ENCODE measurements around the gene YJEFN3. TPM values are rescaled to one million over a fixed set of nuclear protein-coding genes. Genes with fewer than 3 reads are reported as not detected.

Gene YJEFN3
- total and polyA plus RNA-seq, 2 of the 8 experiments (the other 6 are each of a cell fraction or from before 2014, with no cell fraction given) = 5.7 to 9.4 TPM

- H2AFZ ChIP-seq (ENCODE audit: low read length) = no peak overlapping the region
- 0 out of 2 replicates have a peak overlapping the region, but pooled peaks have one; percentile 12 for H2BK5ac ChIP-seq (ENCODE audit: low read depth, low read length)
- no peaks in the 10 kb centered on the region for H3K36me3 ChIP-seq (ENCODE audit: control insufficient read depth in 2 of 4, insufficient read depth in 4 of 4, low read length in 3 of 4)
- DNase-seq (ENCODE audit: low read depth in 1 of 2, low spot score in 2 of 2) (no peak), FAIRE-seq (no peak)
- no peaks in the 10 kb centered on the region for H3K79me1 ChIP-seq (ENCODE audit: low read depth, low read length)
- no peak overlapping the region for H3K14ac ChIP-seq (ENCODE audit: insufficient read length)
- peaks cover 0 to 4% (median 0%) of the 10 kb centered on the region in 4 experiments; a peak in 2 of 7 replicates for H3K4me1 ChIP-seq (replicated peaks in 1 of 4; ENCODE audit: control insufficient read depth in 3 of 4, insufficient read depth in 4 of 4, low read length in 3 of 4)
- no peak overlapping the region for H3K23ac ChIP-seq (ENCODE audit: insufficient read length)
- no peak overlapping the region for H3K27ac ChIP-seq (ENCODE audit: low read depth, low read length)
- no peak overlapping the region for H2AK5ac ChIP-seq (ENCODE audit: low read depth, low read length)
- H3K18ac ChIP-seq (ENCODE audit: extremely low read depth, low read length) = no peak overlapping the region
- H4K8ac ChIP-seq (ENCODE audit: extremely low read depth, insufficient read depth, low read length) = peak overlapping the region; percentile 29; the same call in 1 of the 2 replicates
- POLR2A ChIA-PET (ENCODE audit: partially characterized antibody) = interaction anchor here (0.8 kb wide), 1 partner anchor 89 kb away, joined by 3 read pairs; no protein-coding TSS in a partner anchor
- no peak overlapping the region for H2BK15ac ChIP-seq (ENCODE audit: low read length)
- no peaks in the 10 kb centered on the region for H4K20me1 ChIP-seq (replicated peaks in 1 of 2; ENCODE audit: control insufficient read depth in 1 of 2, insufficient read depth in 2 of 2, low read length in 2 of 2)
- no peak overlapping the region for H3K56ac ChIP-seq (replicated peaks; ENCODE audit: insufficient read length, low read depth, low read length)
- H3K4me3 ChIP-seq (ENCODE audit: extremely low read depth in 1 of 4, insufficient read depth in 2 of 4, low read depth in 3 of 4, low read length in 4 of 4) = no peak overlapping the region
- no peaks in the 10 kb centered on the region for H3K79me2 ChIP-seq (ENCODE audit: control insufficient read depth in 1 of 2, insufficient read depth in 2 of 2, low read length in 2 of 2)
- H3K9ac ChIP-seq (replicated peaks in 1 of 4; ENCODE audit: extremely low read depth in 1 of 4, low read depth in 3 of 4, low read length in 3 of 4) = no peak overlapping the region
- H3K4me2 ChIP-seq (ENCODE audit: insufficient read depth in 1 of 2, low read depth in 2 of 2, low read length in 2 of 2) = no peak overlapping the region
- WGBS, 2 experiments (ENCODE audit: extremely low coverage in 1 of 2, insufficient coverage in 1 of 2, insufficient read length in 1 of 2, insufficient replicate concordance in 2 of 2, low coverage in 1 of 2, low lambda C conversion rate in 2 of 2, missing lambda C conversion rate in 1 of 2) = 88% methylated on average over 15 of the region's 17 CpGs; no CpG with 5 or more reads in 1 of the 2 experiments
- no peaks in the 10 kb centered on the region for H3K23me2 ChIP-seq (ENCODE audit: low read depth, low read length)
- H3K27me3 ChIP-seq (replicated peaks in 1 of 4; ENCODE audit: control insufficient read depth in 3 of 4, extremely low read depth in 1 of 4, insufficient read depth in 3 of 4, low read length in 3 of 4) = no peaks in the 10 kb centered on the region
- H3K4ac ChIP-seq (replicated peaks; ENCODE audit: insufficient read length, low read depth, low read length) = no peak overlapping the region
- CTCF ChIA-PET (ENCODE audit: partially characterized antibody) = interaction anchor here (0.7 to 20.0 kb wide), 6 partner anchors 13 to 76 kb away, joined by 3 to 223 read pairs (median 4); no protein-coding TSS in a partner anchor
- H2BK120ac ChIP-seq (replicated peaks; ENCODE audit: low read depth, low read length) = no peak overlapping the region
- no peak overlapping the region for H4K5ac ChIP-seq (ENCODE audit: insufficient read length, low read depth, low read length)
- no peak overlapping the region for H2BK12ac ChIP-seq (ENCODE audit: low read depth, low read length)
- no peak overlapping the region for H2BK20ac ChIP-seq (ENCODE audit: low read length)
- H3K9me3 ChIP-seq (ENCODE audit: insufficient read depth in 2 of 2, low read depth in 1 of 2, low read length in 1 of 2) = no peaks in the 10 kb centered on the region
- H4K91ac ChIP-seq (replicated peaks; ENCODE audit: insufficient read length, low read length) = no peak overlapping the region
- no peak for TF ChIP-seq RNF2 (IDR thresholded peaks at IDR 0.05; ENCODE audit: borderline replicate concordance, low read depth, low read length, missing control alignments, poor library complexity, severe bottlenecking)
Observed at GRCh38 chr19:19563348-19563848, 34.7 kb downstream of the YJEFN3 start.

Measured in H1 (cell line).